GM19467 (cell line): ENCODE results near the gene IFNGR1.
A peak's percentile ranks its signal among the peaks of the same experiment; 100 is the strongest.

ENCODE experiments used
- ATAC-seq: cut with Tn5 transposase; IDR thresholded peaks from one replicate; pipeline ENCODE4 v1.9.1; 2021; ENCODE audit warnings: mild to moderate bottlenecking, moderate library complexity; ENCODE audit not compliant: unreplicated experiment

The IFNGR1 gene

GRCh38 chr6:137177611-137178010 lies 41.6 kb downstream of the IFNGR1 start:
- ATAC-seq = no peak

DNA sequence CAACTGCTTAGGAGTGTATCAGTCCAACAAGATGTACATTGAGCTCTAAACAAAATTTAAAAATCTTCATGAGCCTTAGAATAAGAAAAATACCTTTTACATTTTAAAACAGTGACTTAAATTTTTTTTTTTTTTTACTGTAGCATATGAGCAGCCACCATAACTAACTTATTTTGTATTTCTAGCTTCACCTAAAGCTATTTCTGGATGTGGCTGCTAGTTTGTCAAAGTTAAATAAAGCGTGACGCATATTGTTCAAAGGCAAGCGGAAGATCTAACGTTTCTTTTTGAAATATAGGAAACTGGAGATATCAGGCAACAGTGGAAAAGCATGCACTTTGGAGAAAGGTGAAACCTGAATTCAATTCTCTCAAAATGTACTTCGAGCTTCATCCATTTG lies 42.5 kb downstream of the IFNGR1 start:
- no peak for ATAC-seq

- no peak for ATAC-seq
These were observed 43.3 kb downstream of the IFNGR1 start for GRCh38 chr6:137175868-137176245.

GRCh38 chr6:137175157-137175867 lies 43.9 kb downstream of the IFNGR1 start:
- no peak for ATAC-seq

DNA sequence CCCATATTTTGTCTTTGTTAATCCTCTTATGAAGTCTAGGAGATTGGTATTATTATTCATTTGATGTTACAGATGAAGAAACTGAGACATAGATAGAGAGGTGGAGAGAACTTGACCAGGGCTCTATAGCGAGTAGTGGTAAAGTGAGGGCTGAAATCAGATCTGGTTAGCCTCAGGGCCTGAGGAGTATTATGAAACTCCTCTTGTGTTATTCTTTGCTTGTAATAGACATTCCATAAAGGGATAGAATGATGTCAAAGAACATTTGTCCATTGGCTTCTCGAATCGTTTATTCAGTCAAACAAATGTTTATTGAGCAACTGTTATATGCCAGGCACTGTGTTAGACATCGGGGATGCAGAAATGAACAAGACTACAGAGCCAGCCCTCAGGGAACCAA lies 45.7 kb downstream of the IFNGR1 start, which contains the start of gene IL22RA2:
Gene IL22RA2 (minus strand): TSS at position 144 of the 400 bp plus-strand sequence. CDS start 11,895 bp downstream, outside the sequence.
- ATAC-seq = no peak

DNA sequence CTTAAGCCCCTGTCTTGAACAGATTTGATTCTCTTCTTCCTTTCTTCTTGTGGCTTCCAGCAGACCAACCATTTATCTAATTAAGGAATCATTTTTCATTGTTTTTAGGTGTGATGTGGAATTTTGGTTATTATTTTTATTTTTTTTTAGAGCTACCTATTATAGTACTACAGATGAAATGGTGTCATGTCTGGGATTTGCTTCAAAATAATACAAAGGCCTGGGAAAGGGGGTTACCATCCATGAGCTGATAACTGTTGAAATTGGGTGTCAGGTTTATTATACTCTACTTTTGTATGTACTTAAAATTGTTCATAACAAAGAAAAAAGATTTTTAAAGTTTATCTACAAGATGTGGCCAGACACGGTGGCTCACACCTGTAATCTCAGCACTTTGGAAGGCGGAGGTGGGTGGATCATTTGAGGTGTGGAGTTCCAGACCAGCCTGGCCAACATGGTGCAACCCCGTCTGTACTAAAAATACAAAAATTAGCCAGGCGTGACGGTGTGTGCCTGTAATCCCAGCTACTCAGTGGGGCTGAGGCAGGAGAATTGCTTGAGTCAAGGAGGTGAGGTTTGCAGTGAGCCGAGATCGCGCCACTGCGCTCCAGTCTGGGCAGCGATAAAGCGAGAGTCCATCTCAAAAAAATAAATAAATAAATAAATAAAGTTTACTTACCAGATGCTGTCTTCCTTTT lies 46.3 kb downstream of the IFNGR1 start:
- ATAC-seq = no peak

GRCh38 chr6:137171824-137172733 lies 47.1 kb downstream of the IFNGR1 start:
- no peak for ATAC-seq

DNA sequence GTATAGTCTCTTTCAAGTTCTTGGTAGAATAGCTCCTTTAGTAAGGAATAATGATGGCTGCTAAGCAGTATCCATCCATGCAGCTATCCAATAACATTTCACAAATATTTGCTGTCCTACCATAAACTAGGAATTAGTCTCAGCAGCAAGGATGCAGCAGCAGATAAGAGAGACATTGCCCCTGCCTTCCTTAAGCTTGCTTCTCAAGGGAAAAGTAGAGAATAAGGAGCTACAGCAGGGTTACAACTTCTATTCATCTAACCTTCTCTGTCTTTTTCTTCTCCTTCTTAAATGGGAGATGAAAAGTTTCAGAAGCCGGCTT lies 48.2 kb downstream of the IFNGR1 start:
- ATAC-seq = no peak

DNA sequence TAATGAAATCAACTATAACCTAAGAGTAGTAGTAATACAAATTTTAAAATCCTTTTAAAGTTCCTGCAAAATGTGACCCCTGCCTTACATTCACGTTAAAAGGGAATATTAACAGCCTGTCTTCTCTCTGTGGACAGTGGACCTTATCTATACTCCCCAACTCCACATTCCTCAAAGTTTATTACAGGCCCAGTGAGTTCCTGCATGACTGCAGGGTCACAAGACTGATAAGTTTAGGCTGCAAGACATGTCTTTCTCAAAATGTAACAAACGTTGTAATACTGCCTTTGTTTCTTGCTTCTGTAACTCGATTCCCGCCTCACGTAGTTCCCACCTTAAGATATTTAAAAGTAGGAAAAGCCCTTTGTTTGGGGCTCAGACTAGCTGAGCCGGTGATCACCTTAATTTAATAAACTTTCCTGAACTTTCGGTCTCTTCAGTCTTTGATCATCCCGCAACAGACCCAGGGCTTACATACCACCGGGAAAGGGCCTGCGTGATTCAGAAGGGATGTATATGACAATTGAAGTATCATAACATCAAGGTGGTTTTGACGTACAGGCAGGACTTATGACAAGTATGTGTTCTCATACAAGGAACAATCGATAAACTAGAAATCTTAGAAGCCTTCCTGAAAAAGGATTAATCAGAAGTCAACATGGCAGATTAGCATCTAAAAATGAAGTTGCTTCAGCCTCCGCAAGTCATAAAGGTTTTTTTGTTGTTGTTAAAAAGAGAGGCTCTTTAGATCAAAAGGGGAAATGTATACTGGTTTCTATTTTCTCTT lies 48.7 kb downstream of the IFNGR1 start:
- ATAC-seq = no peak

GRCh38 chr6:137167702-137168377 lies 51.3 kb downstream of the IFNGR1 start:
- no peak for ATAC-seq

DNA sequence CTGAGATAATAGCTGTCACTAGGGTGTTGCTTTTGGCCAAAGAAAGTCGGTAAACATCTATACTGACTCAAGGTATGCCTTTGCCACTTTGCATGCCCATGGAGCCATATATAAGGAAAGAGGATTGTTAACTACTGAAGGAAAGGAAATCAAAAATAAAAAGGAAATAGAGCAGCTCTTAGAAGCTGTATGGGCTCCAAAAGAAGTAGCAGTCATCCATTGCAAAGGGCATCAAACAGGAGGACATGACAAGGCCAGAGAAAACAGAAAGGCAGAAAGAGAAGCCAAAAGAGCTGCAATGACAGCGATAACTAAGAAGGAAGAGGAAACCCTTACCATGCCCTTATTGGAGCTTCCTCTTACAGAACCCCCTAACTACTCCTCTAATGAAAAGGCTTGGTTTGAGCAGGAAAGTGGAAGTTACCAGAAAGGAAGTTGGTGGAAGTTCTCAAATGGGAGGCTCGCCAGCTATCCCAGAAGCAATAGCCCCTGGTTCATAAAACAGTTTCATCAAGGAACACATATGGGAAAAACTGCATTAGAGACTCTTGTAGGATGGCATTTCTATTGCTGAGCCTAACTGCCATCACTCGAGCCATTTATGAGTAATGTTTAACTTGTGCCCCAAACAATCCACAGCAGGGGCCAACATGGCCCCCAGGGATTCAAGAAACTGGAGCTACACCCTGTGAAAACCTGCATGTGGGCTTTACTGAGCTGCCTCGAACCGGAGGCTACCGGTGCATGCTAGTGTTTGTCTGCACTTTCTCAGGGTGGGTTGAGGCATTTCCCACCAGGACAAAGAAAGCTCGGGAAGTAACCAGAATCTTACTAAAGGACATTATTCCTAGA lies 52.7 kb downstream of the IFNGR1 start:
- ATAC-seq = no peak

- peak; percentile 62 for ATAC-seq
These were observed 53.6 kb downstream of the IFNGR1 start for GRCh38 chr6:137165375-137166246.

- ATAC-seq = no peak
These were observed 55.4 kb downstream of the IFNGR1 start for GRCh38 chr6:137163732-137164318.

- ATAC-seq = no peak
These were observed 56.4 kb downstream of the IFNGR1 start for GRCh38 chr6:137162692-137163306.

DNA sequence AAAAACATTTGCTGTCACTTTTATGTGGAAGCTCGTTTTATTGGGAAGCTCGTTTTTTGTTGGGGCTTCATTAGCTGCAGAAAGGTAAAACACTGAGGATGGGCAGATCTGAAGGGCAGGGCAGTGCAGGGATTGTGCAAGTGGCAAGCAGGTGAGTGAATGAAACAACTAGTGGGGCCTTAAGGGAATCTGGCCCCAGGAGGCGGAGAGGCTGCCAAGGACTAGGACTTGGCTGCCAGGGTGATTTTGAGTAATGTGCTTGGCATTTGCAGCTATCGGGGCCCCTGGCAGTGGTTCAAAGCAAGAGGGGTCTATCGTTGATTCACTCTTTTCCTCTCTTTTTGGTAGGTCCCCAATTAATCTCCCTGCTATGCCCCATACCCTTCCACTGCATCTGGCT lies 57.2 kb downstream of the IFNGR1 start:
- no peak for ATAC-seq

DNA sequence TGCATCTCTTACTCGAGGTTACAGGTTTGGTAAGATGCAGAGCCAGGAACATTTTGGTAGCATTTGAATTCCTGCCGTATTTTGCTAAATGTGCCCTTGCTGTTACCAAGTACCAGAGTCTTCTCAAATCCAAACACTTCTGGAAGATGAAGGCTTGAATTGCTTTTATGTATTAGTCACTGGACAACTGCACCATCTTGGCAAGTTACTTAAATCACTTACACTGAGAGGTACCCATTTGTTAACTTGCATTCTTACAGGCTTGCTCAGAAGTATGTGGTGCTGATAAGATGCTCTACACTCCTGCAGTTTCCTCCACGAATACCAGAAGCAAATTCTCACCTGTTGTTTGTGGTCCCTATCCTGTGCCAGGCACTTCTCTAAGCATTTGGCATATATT lies 58.4 kb downstream of the IFNGR1 start:
- ATAC-seq = no peak

DNA sequence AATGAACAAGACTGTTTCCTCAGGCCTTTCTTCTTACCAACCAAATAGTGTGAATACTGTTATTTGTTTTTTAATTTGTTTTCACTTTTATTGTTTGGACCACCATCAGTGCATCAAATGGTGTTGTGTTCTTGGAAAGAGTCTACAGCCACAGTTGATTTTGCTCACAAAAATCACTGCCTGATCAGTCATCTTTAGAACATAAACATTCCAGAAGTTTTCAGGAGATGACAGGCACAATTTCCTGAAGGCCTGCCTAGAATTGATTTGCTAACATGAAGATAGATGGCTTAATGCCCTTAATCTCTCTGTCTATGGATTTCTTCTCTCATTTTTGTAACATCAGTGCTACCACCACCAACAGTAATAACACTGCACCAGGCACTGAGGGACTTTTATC lies 59.3 kb downstream of the IFNGR1 start:
- no peak for ATAC-seq

DNA sequence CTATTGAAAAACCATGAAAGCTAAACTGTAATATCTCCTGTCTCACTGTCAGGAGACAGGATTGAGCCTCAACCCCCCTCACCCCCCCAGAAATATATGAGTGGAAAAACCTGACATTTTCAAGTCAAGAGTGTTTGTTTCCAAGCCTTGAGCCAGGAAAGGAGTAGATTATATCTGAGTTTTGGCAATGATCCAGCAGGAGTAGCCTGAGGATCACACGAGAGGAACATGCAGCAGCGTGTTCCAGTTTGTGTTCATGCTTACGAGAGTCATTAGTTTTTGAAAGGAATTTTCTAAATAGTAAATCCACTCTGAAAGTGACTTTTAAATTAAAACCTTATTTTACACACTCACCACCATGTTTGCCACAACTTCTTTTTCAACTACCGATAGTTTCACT lies 61.6 kb downstream of the IFNGR1 start:
- ATAC-seq = no peak
